H9 (cell line): Measurements from ENCODE around the gene PLSCR4. TPM values are rescaled to one million over a fixed set of nuclear protein-coding genes. Genes with fewer than 3 reads are reported as not detected.

Experiments used
- DNase-seq: peaks from one replicate; pipeline ENCODE4 v3.0.0-alpha.2; 2017
- H2AFZ ChIP-seq: one replicate; pipeline ENCODE4 v1.6.1; 2013; ENCODE audit warnings: mild to moderate bottlenecking, low read length, control low read depth, moderate library complexity
- H2AK5ac ChIP-seq: 2 replicates; pipeline ENCODE4 v1.6.1; 2013; ENCODE audit warnings: low read length, control low read depth, mixed read lengths; ENCODE audit not compliant: insufficient read length
- H2BK120ac ChIP-seq: one replicate; pipeline ENCODE4 v1.6.1; 2013; ENCODE audit warnings: low read depth, mild to moderate bottlenecking, low read length, control low read depth, inconsistent platforms; ENCODE audit not compliant: poor library complexity, severe bottlenecking
- H2BK12ac ChIP-seq: 2 replicates; pipeline ENCODE4 v1.6.1; 2013; ENCODE audit warnings: low read length, control low read depth, mixed read lengths, low read depth; ENCODE audit not compliant: insufficient read length
- H2BK15ac ChIP-seq: 2 replicates; pipeline ENCODE4 v1.6.1; 2013; ENCODE audit warnings: low read depth, low read length, control low read depth
- H2BK20ac ChIP-seq: one replicate; pipeline ENCODE4 v1.6.1; 2013; ENCODE audit warnings: low read depth, mild to moderate bottlenecking, low read length, control low read depth, inconsistent platforms; ENCODE audit not compliant: poor library complexity, severe bottlenecking
- H2BK5ac ChIP-seq: 2 replicates; pipeline ENCODE4 v1.6.1; 2013; ENCODE audit warnings: low read length, control low read depth, mixed read lengths; ENCODE audit not compliant: insufficient read length
- H3K14ac ChIP-seq: 2 replicates; pipeline ENCODE4 v1.6.1; 2013; ENCODE audit warnings: low read length, control low read depth; ENCODE audit not compliant: insufficient read depth
- H3K18ac ChIP-seq: 2 replicates; pipeline ENCODE4 v1.6.1; 2013; ENCODE audit warnings: low read depth, mild to moderate bottlenecking, mixed read lengths, low read length, control low read depth; ENCODE audit not compliant: insufficient read length
- H3K23ac ChIP-seq: 2 replicates; pipeline ENCODE4 v1.6.1; 2013; ENCODE audit warnings: low read length, control low read depth, mixed read lengths, low read depth; ENCODE audit not compliant: insufficient read length
- H3K23me2 ChIP-seq: 2 replicates; pipeline ENCODE4 v1.6.1; 2013; ENCODE audit warnings: low read depth, mild to moderate bottlenecking, mixed read lengths, low read length, control low read depth; ENCODE audit not compliant: insufficient read length, poor library complexity, severe bottlenecking
- H3K27ac ChIP-seq: 2 replicates; pipeline ENCODE4 v1.5.1; 2013; ENCODE audit warnings: low read length, control low read depth, mixed read lengths, low read depth; ENCODE audit not compliant: insufficient read length
- H3K27me3 ChIP-seq: 2 replicates; pipeline ENCODE4 v1.6.1; 2013; ENCODE audit warnings: low read length, control low read depth, inconsistent platforms; ENCODE audit not compliant: insufficient read depth
- H3K4ac ChIP-seq: 2 replicates; pipeline ENCODE4 v1.6.1; 2013; ENCODE audit warnings: low read depth, mild to moderate bottlenecking, control low read depth, inconsistent platforms, low read length, moderate library complexity
- H3K4me1 ChIP-seq: 2 replicates; pipeline ENCODE4 v1.6.1; 2013; ENCODE audit warnings: low read length, control low read depth, inconsistent platforms; ENCODE audit not compliant: insufficient read depth
- H3K4me2 ChIP-seq: 2 replicates; pipeline ENCODE4 v1.6.1; 2013; ENCODE audit warnings: low read length, control low read depth, mixed read lengths; ENCODE audit not compliant: insufficient read length, insufficient read depth
- H3K56ac ChIP-seq: 2 replicates; pipeline ENCODE4 v1.6.1; 2013; ENCODE audit warnings: low read depth, mild to moderate bottlenecking, mixed read lengths, low read length, control low read depth; ENCODE audit not compliant: insufficient read length
- H3K79me1 ChIP-seq: 2 replicates; pipeline ENCODE4 v1.6.1; 2013; ENCODE audit warnings: low read depth, mild to moderate bottlenecking, moderate library complexity, low read length, control low read depth, inconsistent platforms; ENCODE audit not compliant: insufficient read depth, poor library complexity, severe bottlenecking
- H3K79me2 ChIP-seq: 2 replicates; pipeline ENCODE4 v1.6.1; 2013; ENCODE audit warnings: low read length, control low read depth, inconsistent platforms; ENCODE audit not compliant: insufficient read depth
- H3K9ac ChIP-seq: 2 replicates; pipeline ENCODE4 v1.6.1; 2013; ENCODE audit warnings: low read length, control low read depth, mixed read lengths; ENCODE audit not compliant: insufficient read length; ENCODE audit errors: extremely low read depth
- H3K9me3 ChIP-seq: one replicate; pipeline ENCODE4 v1.6.1; 2013; ENCODE audit warnings: low read depth, low read length, inconsistent platforms; ENCODE audit not compliant: control insufficient read depth
- H3T11ph ChIP-seq: one replicate; pipeline ENCODE4 v1.6.1; 2013; ENCODE audit warnings: mild to moderate bottlenecking, low read length, control low read depth, inconsistent platforms
- H4K20me1 ChIP-seq: one replicate; pipeline ENCODE4 v1.6.1; 2013; ENCODE audit not compliant: control insufficient read depth, insufficient read length, insufficient read depth
- H4K5ac ChIP-seq: 2 replicates; pipeline ENCODE4 v1.6.1; 2013; ENCODE audit warnings: low read depth, mild to moderate bottlenecking, mixed read lengths, low read length, control low read depth; ENCODE audit not compliant: insufficient read length
- H4K8ac ChIP-seq: replicated peaks from 2 replicates; pipeline ENCODE4 v1.6.1; 2013; ENCODE audit warnings: low read length, control low read depth, mixed read lengths, low read depth; ENCODE audit not compliant: insufficient read length
- H4K91ac ChIP-seq: 2 replicates; pipeline ENCODE4 v1.6.1; 2013; ENCODE audit warnings: low read depth, mild to moderate bottlenecking, moderate library complexity, mixed read lengths, low read length, control low read depth; ENCODE audit not compliant: insufficient read length
- H3K27ac Mint-ChIP-seq, 3 experiments: 2 replicates in 2 of 3; 3 replicates in 1 of 3; pipeline ENCODE4 v1.8.0; 2020 to 2021; ENCODE audit warnings: mixed read lengths in 3 of 3, mild to moderate bottlenecking in 1 of 3, moderate library complexity in 1 of 3
- H3K27me3 Mint-ChIP-seq: 2 replicates; pipeline ENCODE4 v1.8.0; 2021; ENCODE audit warnings: low read depth, mild to moderate bottlenecking, moderate library complexity, mixed read lengths
- H3K36me3 Mint-ChIP-seq, 3 experiments: 2 replicates in 2 of 3; 3 replicates in 1 of 3; pipeline ENCODE4 v1.8.0; 2020 to 2021; ENCODE audit warnings: low read depth in 3 of 3, mixed read lengths in 3 of 3; ENCODE audit not compliant: insufficient read depth in 1 of 3
- H3K4me1 Mint-ChIP-seq, 2 experiments: 2 replicates each; pipeline ENCODE4 v1.8.0; 2020; ENCODE audit warnings: mixed read lengths in 2 of 2
- H3K4me3 Mint-ChIP-seq, 2 experiments: 2 replicates in 1 of 2; 3 replicates in 1 of 2; pipeline ENCODE4 v1.8.0; 2020 to 2021; ENCODE audit warnings: mild to moderate bottlenecking in 2 of 2, mixed read lengths in 2 of 2, moderate library complexity in 1 of 2
- H3K9me3 Mint-ChIP-seq, 2 experiments: 2 replicates in 1 of 2; 3 replicates in 1 of 2; pipeline ENCODE4 v1.8.0; 2020; ENCODE audit warnings: mild to moderate bottlenecking in 2 of 2, mixed read lengths in 2 of 2, moderate library complexity in 1 of 2
- whole genome bisulfite sequencing: extraction: QIAGEN DNeasy Blood & Tissue Kit; methylation state at CpG from one replicate; pipeline ENCODE4 v1.1.7; 2013; ENCODE audit warnings: missing lambda C conversion rate, low lambda C conversion rate, mixed read lengths; ENCODE audit not compliant: insufficient read length; ENCODE audit errors: extremely low coverage; 5-methylcytosine and 5-hydroxymethylcytosine counted together
- total RNA-seq: library from RNA; stranded (reverse); gene quantifications from 2 replicates; pipeline ENCODE4 v1.2.1, GENCODE V29; 2021
- TF ChIP-seq, protein P1 (sequence below): fragments of 200-600 bp; sonication (generic); conservative IDR thresholded peaks from 3 replicates; pipeline ENCODE4 v1.8.0; 2021; ENCODE audit warnings: antibody characterized with exemption, mild to moderate bottlenecking

The PLSCR4 gene
- total RNA-seq, 1 experiment from 2014 or later: 1.2 TPM

GRCh38 chr3:146259880-146260589 is 9.1 kb upstream of the PLSCR4 start:
- TF ChIP-seq, protein P1, sequence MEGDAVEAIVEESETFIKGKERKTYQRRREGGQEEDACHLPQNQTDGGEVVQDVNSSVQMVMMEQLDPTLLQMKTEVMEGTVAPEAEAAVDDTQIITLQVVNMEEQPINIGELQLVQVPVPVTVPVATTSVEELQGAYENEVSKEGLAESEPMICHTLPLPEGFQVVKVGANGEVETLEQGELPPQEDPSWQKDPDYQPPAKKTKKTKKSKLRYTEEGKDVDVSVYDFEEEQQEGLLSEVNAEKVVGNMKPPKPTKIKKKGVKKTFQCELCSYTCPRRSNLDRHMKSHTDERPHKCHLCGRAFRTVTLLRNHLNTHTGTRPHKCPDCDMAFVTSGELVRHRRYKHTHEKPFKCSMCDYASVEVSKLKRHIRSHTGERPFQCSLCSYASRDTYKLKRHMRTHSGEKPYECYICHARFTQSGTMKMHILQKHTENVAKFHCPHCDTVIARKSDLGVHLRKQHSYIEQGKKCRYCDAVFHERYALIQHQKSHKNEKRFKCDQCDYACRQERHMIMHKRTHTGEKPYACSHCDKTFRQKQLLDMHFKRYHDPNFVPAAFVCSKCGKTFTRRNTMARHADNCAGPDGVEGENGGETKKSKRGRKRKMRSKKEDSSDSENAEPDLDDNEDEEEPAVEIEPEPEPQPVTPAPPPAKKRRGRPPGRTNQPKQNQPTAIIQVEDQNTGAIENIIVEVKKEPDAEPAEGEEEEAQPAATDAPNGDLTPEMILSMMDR: no peak
- Histone ChIP-seq H3K79me2 (no peaks in the 10 kb centered on the region), H3K4me1 (peaks cover 9% of the 10 kb centered on the region; the same call in 1 of the 2 replicates), H3K14ac (no peak overlapping the region), H2BK120ac (no peak overlapping the region), H2BK5ac (no peak overlapping the region), H3K23ac (no peak overlapping the region), H3K18ac (no peak overlapping the region), H4K5ac (no peak overlapping the region), H3K27ac (no peak overlapping the region), H3K9ac (no peak overlapping the region), H2AK5ac (no peak overlapping the region), H2AFZ (no peak overlapping the region), H2BK15ac (no peak overlapping the region), H3K4ac (no peak overlapping the region), H3K9me3 (no peaks in the 10 kb centered on the region), H3K4me2 (no peak overlapping the region), H2BK20ac (no peak overlapping the region), H3T11ph (no peak overlapping the region), H2BK12ac (no peak overlapping the region), H4K91ac (no peak overlapping the region), H3K27me3 (no peaks in the 10 kb centered on the region), H3K56ac (no peak overlapping the region), H3K23me2 (no peaks in the 10 kb centered on the region), H4K20me1 (no peaks in the 10 kb centered on the region), H3K79me1 (no peaks in the 10 kb centered on the region), H4K8ac (no peak overlapping the region)
- Mint-ChIP-seq H3K9me3 (peaks cover 0 to 3% of the 10 kb centered on the region in 2 experiments; a peak in 3 of 5 replicates), H3K27ac (no peak overlapping the region), H3K4me3 (no peak overlapping the region), H3K36me3 (peaks cover 3 to 20% (median 17%) of the 10 kb centered on the region in 3 experiments; a peak in 6 of 7 replicates), H3K27me3 (no peaks in the 10 kb centered on the region), H3K4me1 (peaks cover 24 to 25% of the 10 kb centered on the region in 2 experiments)
- DNase-seq: no peak
- WGBS: no CpG with 5 or more reads among the region's 5 CpGs
